ENCODE results near the gene TNPO3. TPM values are rescaled to one million over a fixed set of nuclear protein-coding genes. Genes with fewer than 3 reads are reported as not detected.

Gene TNPO3
- total and polyA plus RNA-seq, 10 of the 15 experiments (the other 5 are each of a cell fraction or from before 2014, with no cell fraction given), result 17.6 to 91.8 (median 65.9) TPM

- TF ChIP-seq RAD51 (IDR thresholded peaks at IDR 0.05), result no peak
- no peak for TF ChIP-seq SREBF2 (IDR thresholded peaks at IDR 0.05; ENCODE audit: low read length)
- TF ChIP-seq PML (IDR thresholded peaks at IDR 0.05; ENCODE audit: low read length), result no peak
- TF ChIP-seq HDAC2 (IDR thresholded peaks at IDR 0.05), result no peak
- TF ChIP-seq CREM (IDR thresholded peaks at IDR 0.05; ENCODE audit: low read depth), result no peak
- TF ChIP-seq MAX (IDR thresholded peaks at IDR 0.05; ENCODE audit: low read depth, low read length), result no peak
Observed at GRCh38 chr7:129024125-129024524, 30.8 kb downstream of the TNPO3 start (continued).

GRCh38 chr7:129021656-129022055, 33.3 kb downstream of the TNPO3 start:
- Histone ChIP-seq H3K27me3 (replicated peaks in 1 of 2; ENCODE audit: control insufficient read depth in 2 of 2, insufficient read depth in 2 of 2, low read length in 1 of 2) (no peaks in the 10 kb centered on the region), H2AFZ (ENCODE audit: control insufficient read depth, low read depth, low read length) (no peak overlapping the region), H3K36me3 (ENCODE audit: control insufficient read depth in 2 of 2, insufficient read depth in 2 of 2, low read length in 1 of 2) (peaks cover 0 to 14% of the 10 kb centered on the region in 2 experiments; a peak in 3 of 4 replicates), H3K9me3 (replicated peaks; ENCODE audit: control insufficient read depth, insufficient read depth, low read length) (no peaks in the 10 kb centered on the region; the same call in 2 of the 3 replicates), H3K4me2 (ENCODE audit: control insufficient read depth, insufficient read depth) (no peak overlapping the region), H3K79me2 (ENCODE audit: control insufficient read depth, insufficient read depth, low read length) (peaks cover 91% of the 10 kb centered on the region), H3K4me3 (no peak overlapping the region), H3K27ac (ENCODE audit: control insufficient read depth, insufficient read depth) (peak overlapping the region; percentile 18; the same call in 1 of the 2 replicates), H3K9ac (ENCODE audit: control insufficient read depth, insufficient read depth, low read length) (no peak overlapping the region), H4K20me1 (ENCODE audit: control insufficient read depth, insufficient read depth) (no peaks in the 10 kb centered on the region), H3K4me1 (ENCODE audit: control insufficient read depth, insufficient read depth, low read length) (peaks cover 39% of the 10 kb centered on the region)
- FAIRE-seq (no peak), ATAC-seq (no peak), DNase-seq (ENCODE audit: low read depth, low spot score) (no peak)
- CTCF ChIA-PET, result interaction anchor here (0.8 kb wide), 2 partner anchors 15 to 31 kb away, joined by 3 read pairs; no protein-coding TSS in a partner anchor
- RAD21 ChIA-PET (ENCODE audit: unreplicated experiment), result no interaction called here
- in situ Hi-C loops (cut with MboI), result no loop called here
- POLR2A ChIA-PET, result interaction anchor here (2.5 kb wide), 1 partner anchor 11 kb away, joined by 9 read pairs; no protein-coding TSS in a partner anchor
- SMC1A ChIA-PET (ENCODE audit: uncharacterized antibody, unreplicated experiment), result interaction anchor here (1.0 to 2.8 kb wide), 4 partner anchors 9 to 46 kb away, joined by 3 to 9 read pairs (median 3); no protein-coding TSS in a partner anchor
- intact Hi-C loops (cut with micrococcal nuclease; ENCODE audit: unreplicated experiment), result no loop called here
- 66% methylated on average over 2 of the region's 2 CpGs for WGBS (ENCODE audit: insufficient coverage, insufficient replicate concordance, low lambda C conversion rate, missing lambda C conversion rate)
- BruUV-seq (replicated peaks), result no TSS peak
- TF ChIP-seq USF1 (IDR thresholded peaks at IDR 0.05; ENCODE audit: borderline replicate concordance, extremely low read length, insufficient read depth, low read depth, low read length), result no peak
- no peak for TF ChIP-seq YY1 (IDR thresholded peaks at IDR 0.05; ENCODE audit: low read depth, low read length)
- no peak for TF ChIP-seq MYC (IDR thresholded peaks at IDR 0.05; ENCODE audit: insufficient read depth, insufficient read length, insufficient replicate concordance, low read length, severe bottlenecking)
- TF ChIP-seq SP1 (IDR thresholded peaks at IDR 0.05; ENCODE audit: low read depth, low read length), result no peak
- no peak for TF ChIP-seq GABPA (IDR thresholded peaks at IDR 0.05; ENCODE audit: low read depth)
- TF ChIP-seq BACH1 (IDR thresholded peaks at IDR 0.05; ENCODE audit: borderline replicate concordance), result no peak
- TF ChIP-seq CEBPB (IDR thresholded peaks at IDR 0.05; ENCODE audit: borderline replicate concordance in 1 of 2, low read depth in 2 of 2, low read length in 2 of 2), result no peak
- no peak for TF ChIP-seq ZBED1 (IDR thresholded peaks at IDR 0.05; ENCODE audit: borderline replicate concordance)
- TF ChIP-seq IRF4 (IDR thresholded peaks at IDR 0.05; ENCODE audit: low read depth, low read length), result no peak
- no peak for TF ChIP-seq IKZF2 (IDR thresholded peaks at IDR 0.05)
- TF ChIP-seq SMAD1 (IDR thresholded peaks at IDR 0.05; ENCODE audit: low read depth, partially characterized antibody), result no peak
- no peak for TF ChIP-seq ZBTB11 (CRISPR knock-in tag; IDR thresholded peaks at IDR 0.05)
- TF ChIP-seq CBFB (IDR thresholded peaks at IDR 0.05; ENCODE audit: low read depth), result no peak
- no peak for TF ChIP-seq ASH2L (IDR thresholded peaks at IDR 0.05; ENCODE audit: borderline replicate concordance, low read depth)
- TF ChIP-seq DPF2 (IDR thresholded peaks at IDR 0.05), result no peak
- TF ChIP-seq GATAD2B (conservative IDR thresholded peaks at IDR 0.05; ENCODE audit: low read depth), result no peak
